ENCODE measurements around the gene NRSN2. TPM values are rescaled to one million over a fixed set of nuclear protein-coding genes. Genes with fewer than 3 reads are reported as not detected.

Gene NRSN2
- 13.3 and 15.9 TPM in 2 replicates for total RNA-seq

DNA sequence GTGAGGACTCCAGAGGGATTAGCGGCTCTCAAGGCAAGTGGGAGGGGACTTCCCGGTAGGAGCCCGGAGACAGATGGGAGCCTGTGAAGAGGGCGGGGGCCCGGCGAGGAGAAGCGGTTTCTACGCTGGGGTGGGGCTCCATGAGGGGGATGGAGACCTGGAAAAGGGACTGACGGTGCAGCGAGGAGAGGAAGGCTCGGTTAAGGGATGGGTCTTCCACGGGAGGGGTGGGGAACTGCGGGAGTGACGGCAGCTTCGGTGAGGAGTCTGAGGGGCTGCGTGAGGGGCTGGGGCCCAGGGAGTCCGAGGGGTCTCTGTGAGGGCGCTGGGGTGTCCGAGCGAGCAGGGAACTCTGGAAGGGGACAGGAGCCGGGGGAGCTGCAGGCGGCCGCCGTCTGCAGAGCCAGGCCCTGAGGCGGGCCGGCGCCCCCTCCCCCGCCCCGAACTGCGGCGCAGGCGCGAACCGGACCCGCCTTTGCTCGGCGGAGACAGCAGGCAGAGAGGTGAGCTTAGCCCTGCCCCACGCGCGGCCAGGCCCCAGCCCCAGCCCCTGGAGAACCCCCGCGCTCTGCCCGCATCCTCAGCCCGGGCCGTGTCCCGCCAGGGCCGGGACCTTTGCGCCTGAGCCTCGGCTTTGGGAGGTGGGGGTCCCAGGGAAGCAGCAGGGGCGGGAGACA lies at the start of gene NRSN2:
NRSN2 (plus strand) TSS at position 472 of the 677 bp plus-strand sequence. CDS start 2,533 bp downstream, outside the sequence.

GRCh38 chr20:325045-325888 lies 21.6 kb upstream of the NRSN2 start, which contains the start of gene SOX12:
Gene SOX12, plus strand, starts transcription at chr20:325552. Its CDS starts 373 bp downstream, at chr20:325925.

Other genes starting within 250 kb of the NRSN2 start
- not detected in 2 replicates for gene DEFB126, start 204.5 kb upstream of the NRSN2 start, total RNA-seq
- gene DEFB127, start 189.7 kb upstream of the NRSN2 start, total RNA-seq: not detected in 2 replicates
- not detected in 2 replicates for gene DEFB128, start 157.4 kb upstream of the NRSN2 start, total RNA-seq
- gene DEFB129, start 119.9 kb upstream of the NRSN2 start, total RNA-seq: not detected in 2 replicates
- gene DEFB132, start 89.4 kb upstream of the NRSN2 start, total RNA-seq: not detected in 2 replicates
- gene C20orf96, start 56.4 kb upstream of the NRSN2 start, total RNA-seq: 2.2 and 3.7 TPM in 2 replicates
- gene ZCCHC3, start 49.5 kb upstream of the NRSN2 start, total RNA-seq: 7.9 and 9.5 TPM in 2 replicates
- gene SOX12, start 21.6 kb upstream of the NRSN2 start, total RNA-seq: 1.6 and 2.7 TPM in 2 replicates
- gene TRIB3, start 33.6 kb downstream of the NRSN2 start, total RNA-seq: 14.5 and 15.5 TPM in 2 replicates
- 54.6 and 60.0 TPM in 2 replicates for gene RBCK1, start 61.2 kb downstream of the NRSN2 start, total RNA-seq
- 27.6 and 28.5 TPM in 2 replicates for gene TBC1D20, start 115.4 kb downstream of the NRSN2 start, total RNA-seq
- gene CSNK2A1, start 196.7 kb downstream of the NRSN2 start, total RNA-seq: 94.1 and 97.2 TPM in 2 replicates